HG02840 (cell line): ENCODE measurements around the gene ZNF784.

Experiments used
- ATAC-seq: cut with Tn5 transposase; IDR thresholded peaks from one replicate; pipeline ENCODE4 v1.9.1; 2021; ENCODE audit warnings: mild to moderate bottlenecking, moderate library complexity, moderate number of reproducible peaks; ENCODE audit not compliant: unreplicated experiment, low FRiP score

ZNF784 gene

GRCh38 chr19:55644191-55644833, 19.9 kb upstream of the ZNF784 start:
- no peak for ATAC-seq

GRCh38 chr19:55643887-55644176, 19.5 kb upstream of the ZNF784 start:
- ATAC-seq: no peak

- ATAC-seq: no peak
Measured at GRCh38 chr19:55643003-55643886, 18.9 kb upstream of the ZNF784 start, which contains the start of gene ZNF581. TSS of gene ZNF581 (plus strand) at chr19:55643649. CDS start at chr19:55644572, 923 bp downstream.

GRCh38 chr19:55642153-55643002, 18.0 kb upstream of the ZNF784 start:
- ATAC-seq: no peak

GRCh38 chr19:55641426-55642152, 17.2 kb upstream of the ZNF784 start:
- ATAC-seq: no peak

DNA sequence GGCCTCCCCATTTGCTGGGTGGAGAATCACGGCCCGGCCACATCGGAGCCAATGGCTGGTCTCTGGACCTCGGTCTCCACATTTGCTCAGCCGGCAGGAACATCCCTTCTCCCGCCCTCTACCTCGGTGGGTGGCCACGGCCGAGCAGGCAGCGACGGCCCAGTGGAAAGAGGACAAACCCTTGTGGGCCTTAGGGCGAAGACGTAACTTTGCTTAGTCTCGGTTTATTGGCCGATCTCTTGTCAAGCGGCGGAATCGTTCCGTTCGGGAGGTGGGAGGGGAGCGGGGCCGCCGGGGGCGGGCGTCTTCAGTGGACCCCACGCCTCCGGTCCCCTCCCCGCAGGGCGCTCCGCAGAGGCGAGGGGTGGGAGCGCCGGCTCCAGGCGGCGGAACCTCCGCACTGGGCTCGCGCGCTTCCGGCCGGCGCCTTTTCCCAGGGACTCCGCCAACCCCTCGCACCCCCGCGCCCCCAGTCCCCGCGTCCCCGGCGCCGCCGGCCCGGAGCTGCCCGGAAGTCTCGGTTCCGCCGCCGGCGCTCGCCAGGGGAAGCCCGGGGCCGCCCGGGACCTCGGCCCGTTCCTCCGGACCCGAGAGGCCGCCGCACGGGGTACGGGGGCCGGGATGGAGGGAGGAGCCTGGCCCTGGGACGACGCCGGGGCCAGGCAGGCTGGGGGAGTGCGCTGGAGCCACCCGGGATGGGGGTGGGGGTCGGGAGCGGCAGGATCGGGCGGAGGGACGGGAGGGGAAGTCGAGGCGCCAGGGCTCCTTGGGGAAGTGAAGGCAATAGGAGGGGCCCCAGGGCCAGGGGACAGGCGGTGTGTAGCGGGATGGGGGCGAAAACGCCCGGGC, 16.4 kb upstream of the ZNF784 start, which contains the start of gene ZNF580:
Gene ZNF580, plus strand, starts transcription at position 426 of the 849 bp plus-strand sequence. CDS start 1,507 bp downstream, outside the sequence.
- no peak for ATAC-seq

GRCh38 chr19:55640043-55640576, 15.7 kb upstream of the ZNF784 start:
- ATAC-seq: no peak

- ATAC-seq: no peak
Measured at GRCh38 chr19:55638864-55639359, 14.5 kb upstream of the ZNF784 start.

DNA sequence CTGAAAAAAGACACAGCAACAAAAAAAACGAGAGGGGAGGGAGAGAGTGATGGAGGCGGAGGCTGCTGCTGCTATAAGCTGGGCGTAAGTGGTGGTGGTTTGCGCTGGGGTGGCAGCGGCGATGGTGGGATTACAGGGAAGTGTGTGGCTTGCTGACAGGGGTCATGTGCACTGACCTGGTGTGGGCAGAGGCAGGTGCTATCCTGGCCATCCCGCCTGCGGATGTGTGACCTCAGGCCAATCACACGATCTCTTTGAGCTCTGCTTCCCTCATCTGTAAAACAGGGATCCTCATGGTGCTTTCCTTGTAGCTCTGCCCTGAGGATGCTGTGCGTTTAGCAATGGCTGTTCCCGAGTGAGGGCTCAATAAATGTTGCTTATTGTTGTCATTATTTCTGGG, 13.2 kb upstream of the ZNF784 start:
- no peak for ATAC-seq

GRCh38 chr19:55636723-55637122, 12.4 kb upstream of the ZNF784 start:
- ATAC-seq: no peak

- no peak for ATAC-seq
Measured at GRCh38 chr19:55635856-55636440, 11.6 kb upstream of the ZNF784 start.

GRCh38 chr19:55635334-55635717, 11.0 kb upstream of the ZNF784 start:
- ATAC-seq: no peak

DNA sequence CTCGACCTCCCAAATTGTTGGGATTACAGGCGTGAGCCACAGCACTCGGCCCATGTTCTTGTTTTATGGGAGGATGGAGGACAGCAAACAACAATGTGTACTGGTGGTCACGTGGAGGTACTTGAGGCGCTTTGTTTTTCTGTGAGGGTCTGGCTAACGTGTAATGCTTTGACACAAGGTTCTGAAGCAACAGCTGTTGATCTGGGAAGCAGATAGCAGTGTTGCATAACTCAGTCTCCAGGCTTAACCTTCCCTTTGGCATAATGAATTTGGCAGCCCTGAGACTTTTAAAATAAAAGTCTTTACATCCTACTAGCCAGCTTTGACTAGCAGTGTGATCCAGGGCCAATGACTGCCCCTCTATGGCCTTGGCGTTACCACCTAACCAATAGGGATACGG, 9.5 kb upstream of the ZNF784 start:
- no peak for ATAC-seq

GRCh38 chr19:55632463-55632834, 8.1 kb upstream of the ZNF784 start:
- no peak for ATAC-seq

DNA sequence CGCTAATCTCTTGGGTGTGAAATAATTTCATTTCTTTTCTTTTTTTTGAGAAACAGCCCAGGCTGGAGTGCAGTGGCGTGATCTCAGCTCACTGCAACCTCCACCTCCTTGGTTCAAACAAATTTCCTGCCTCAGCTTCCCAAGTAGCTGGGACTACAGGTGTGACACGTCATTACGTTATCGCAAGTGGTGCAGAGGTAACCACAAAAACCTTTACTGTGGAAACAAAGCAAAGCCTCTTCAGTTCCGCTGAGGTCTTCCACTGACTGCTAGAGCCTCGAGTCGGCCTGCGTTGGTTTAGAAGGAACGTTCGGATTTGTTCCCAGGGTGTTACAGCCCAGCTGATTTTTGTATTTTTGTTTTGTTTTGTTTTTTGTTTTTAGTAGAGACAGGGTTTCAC, 2.0 kb upstream of the ZNF784 start:
- ATAC-seq: no peak

DNA sequence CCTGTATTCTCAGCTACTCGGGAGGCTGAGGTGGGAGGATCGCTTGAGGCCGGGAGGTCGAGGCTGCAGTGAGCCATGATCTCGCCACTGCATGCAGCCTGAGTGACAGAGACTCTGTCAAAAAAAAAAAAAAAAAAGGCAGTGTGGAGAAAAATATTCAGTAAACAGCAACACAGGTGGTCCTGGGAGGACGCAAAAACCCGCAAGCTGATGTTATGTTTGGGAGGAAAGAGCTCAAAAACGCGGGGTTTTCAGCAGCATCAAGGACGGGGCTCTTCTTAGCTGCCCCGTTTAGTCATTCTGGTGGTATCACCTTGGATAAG, 599 bp upstream of the ZNF784 start:
- ATAC-seq: peak; percentile 7

- no peak for ATAC-seq
Measured at GRCh38 chr19:55623561-55623960, 805 bp downstream of the ZNF784 start.

- no peak for ATAC-seq
Measured at GRCh38 chr19:55623130-55623529, 1.2 kb downstream of the ZNF784 start.
